ENCODE measurements around the gene LZTFL1.

LZTFL1 gene

GRCh38 chr3:45789235-45789812 is 52.6 kb downstream of the LZTFL1 start:
- no peak for TF ChIP-seq CTCF (IDR thresholded peaks at IDR 0.05; ENCODE audit: low read depth, low read length, missing control alignments)

DNA sequence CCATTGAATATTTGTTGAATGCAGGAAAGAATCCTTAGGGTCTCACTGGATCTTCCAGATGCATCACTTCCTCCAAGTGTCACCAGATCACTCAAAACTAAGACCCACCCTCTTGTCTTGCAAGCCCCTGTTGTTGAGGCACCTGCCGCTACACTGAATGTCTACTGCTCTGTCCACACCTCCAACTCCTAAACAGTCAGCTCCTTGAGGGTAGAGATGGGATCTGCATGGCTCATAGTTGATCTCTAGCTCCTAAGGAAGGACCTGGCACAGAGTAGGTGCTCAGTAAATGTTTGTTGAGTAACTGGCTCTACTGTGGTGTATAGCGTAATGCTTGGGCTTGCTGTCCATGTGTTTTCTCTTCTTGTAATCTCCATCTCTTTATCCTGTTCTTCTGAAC is 54.4 kb downstream of the LZTFL1 start:
- TF ChIP-seq CTCF (IDR thresholded peaks at IDR 0.05; ENCODE audit: low read depth, low read length, missing control alignments): no peak
- H3K4me3 ChIP-seq (replicated peaks; ENCODE audit: low read depth, low read length): no peak overlapping the region
- DNase-seq (ENCODE audit: extremely low read depth, low read depth): no peak

More at GRCh38 chr3:45789235-45789812, 52.6 kb downstream of the LZTFL1 start:
- no peak for DNase-seq (ENCODE audit: extremely low read depth, low read depth)
- H3K4me3 ChIP-seq (replicated peaks; ENCODE audit: low read depth, low read length): no peak overlapping the region

DNA sequence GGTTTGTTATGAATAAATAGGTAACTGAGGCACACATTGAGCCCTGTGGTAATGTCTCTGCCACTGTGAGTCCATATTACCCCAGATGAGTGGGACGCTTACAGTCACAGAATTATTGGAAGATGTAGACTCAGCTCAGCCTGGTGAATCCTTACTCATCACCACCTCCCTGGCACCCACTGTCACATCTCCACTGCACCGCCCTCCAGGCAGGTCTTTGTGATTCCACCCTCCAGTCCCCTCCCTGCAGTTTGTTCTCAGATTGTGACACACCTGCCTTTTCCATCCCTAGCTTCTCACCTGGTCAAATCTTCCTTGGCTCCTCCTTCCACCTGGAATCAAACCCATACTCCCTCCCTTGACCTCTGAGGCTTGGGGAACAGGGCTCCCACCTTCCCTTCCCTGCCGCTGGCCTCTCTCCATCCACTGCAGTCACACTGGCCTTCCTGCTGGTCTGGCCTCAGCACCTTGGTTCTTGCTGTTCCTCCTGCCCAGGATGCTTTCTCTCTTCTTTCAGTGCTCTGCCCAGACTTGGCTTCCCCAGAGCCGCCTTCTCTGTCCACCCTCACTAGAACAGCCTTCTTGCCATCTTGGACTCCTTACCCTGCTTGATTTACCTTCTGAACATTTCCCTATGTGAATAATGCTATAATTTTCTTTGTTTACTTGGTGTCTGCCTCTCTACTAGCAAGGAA is 55.0 kb downstream of the LZTFL1 start:
- no peak for DNase-seq (ENCODE audit: extremely low read depth, low read depth)
- TF ChIP-seq CTCF (IDR thresholded peaks at IDR 0.05; ENCODE audit: low read depth, low read length, missing control alignments): no peak
- no peak overlapping the region for H3K4me3 ChIP-seq (replicated peaks; ENCODE audit: low read depth, low read length)

GRCh38 chr3:45785605-45786150 is 56.2 kb downstream of the LZTFL1 start:
- no peak overlapping the region for H3K4me3 ChIP-seq (replicated peaks; ENCODE audit: low read depth, low read length)
- no peak for DNase-seq (ENCODE audit: extremely low read depth, low read depth)
- no peak for TF ChIP-seq CTCF (IDR thresholded peaks at IDR 0.05; ENCODE audit: low read depth, low read length, missing control alignments)

GRCh38 chr3:45783667-45784066 is 58.3 kb downstream of the LZTFL1 start:
- no peak overlapping the region for H3K4me3 ChIP-seq (replicated peaks; ENCODE audit: low read depth, low read length)
- TF ChIP-seq CTCF (IDR thresholded peaks at IDR 0.05; ENCODE audit: low read depth, low read length, missing control alignments): no peak
- DNase-seq (ENCODE audit: extremely low read depth, low read depth): no peak

- no peak for DNase-seq (ENCODE audit: extremely low read depth, low read depth)
- no peak for TF ChIP-seq CTCF (IDR thresholded peaks at IDR 0.05; ENCODE audit: low read depth, low read length, missing control alignments)
Measured at GRCh38 chr3:45782381-45782780, 59.5 kb downstream of the LZTFL1 start.

More at GRCh38 chr3:45782381-45782780, 59.5 kb downstream of the LZTFL1 start:
- H3K4me3 ChIP-seq (replicated peaks; ENCODE audit: low read depth, low read length): no peak overlapping the region
